Right lobe of liver (tissue), 6 donors: Measurements from ENCODE around the gene SNRPB2. TPM values are rescaled to one million over a fixed set of nuclear protein-coding genes. Genes with fewer than 3 reads are reported as not detected.

Source experiments
- ATAC-seq, 4 donors: fragments of 200-7000 bp; cut with Tn5 transposase; one replicate each; pipeline ENCODE4 v1.9.1; 2020; ENCODE audit warnings: mild to moderate bottlenecking in 4 of 4, moderate library complexity in 4 of 4
- DNase-seq, 3 donors: peaks; one replicate each; pipeline ENCODE4 v3.0.0-alpha.2; 2020
- H3K27ac ChIP-seq, 3 donors: fragments of 200-600 bp; one replicate each; pipeline ENCODE4 v1.8.0; 2022
- H3K27me3 ChIP-seq, 2 donors: fragments of 200-600 bp; one replicate each; pipeline ENCODE4 v1.8.0; 2022
- H3K36me3 ChIP-seq, 4 donors: fragments of 200-600 bp; sonication (generic) in 1 of 4; one replicate each; pipeline versions ENCODE4 v1.5.1 to v1.8.0; 2017 to 2022; ENCODE audit warnings: control low read depth in 1 of 4
- H3K4me1 ChIP-seq, 4 donors: fragments of 200-600 bp; sonication (generic) in 1 of 4; one replicate each; pipeline versions ENCODE4 v1.5.1 to v1.8.0; 2017 to 2022; ENCODE audit warnings: control low read depth in 1 of 4
- H3K4me3 ChIP-seq, 3 donors: fragments of 200-600 bp; one replicate each; pipeline ENCODE4 v1.8.0; 2022
- H3K9me3 ChIP-seq, 4 donors: fragments of 200-600 bp; sonication (generic) in 1 of 4; one replicate each; pipeline versions ENCODE4 v1.5.1 to v1.8.0; 2017 to 2022; ENCODE audit warnings: control low read depth in 1 of 4
- POLR2A ChIP-seq: fragments of 450-650 bp; IDR thresholded peaks from one replicate; pipeline ENCODE4 v1.6.1; 2017; ENCODE audit warnings: antibody characterized with exemption, mild to moderate bottlenecking
- WGBS: methylation state at CpG from one replicate; pipeline ENCODE4 v1.1.6; 2018; ENCODE audit warnings: low coverage, low lambda C conversion rate; ENCODE audit not compliant: insufficient coverage; ENCODE audit errors: missing lambda C conversion rate; 5-methylcytosine and 5-hydroxymethylcytosine counted together
- intact Hi-C, 2 donors: fragments of 100-400 bp; cut with DNase I; formaldehyde crosslinking; loops; one replicate each; pipeline versions ENCODE4 v1.11.2 to v1.14.1; 2022
- total RNA-seq, 6 experiments: library from RNA; depleted of rRNA in 2 of 6; stranded (reverse); fragments of >200 nt in 2 of 6; fragmentation: NEBNext Ultra II Directional in 3 of 6; extraction: Animal tissue kit (Norgen Biotek cat#: 25700) in 3 of 6; gene quantifications; one replicate each; pipeline versions ENCODE4 v1.1.0 to v1.2.4, GENCODE V29; 2016 to 2023
- TF ChIP-seq, protein P1 (sequence below), 4 donors: fragments of 200-600 bp in 3 of 4; fragments of 450-650 bp in 1 of 4; IDR thresholded peaks; one replicate each; pipeline versions ENCODE4 v1.5.1 to v1.8.0; 2016 to 2022; ENCODE audit warnings: antibody characterized with exemption in 4 of 4, mild to moderate bottlenecking in 2 of 4
- donor health status: DM: no; HTN: yes; CAD: no.
- donor health status: DM: no; HTN: no; CAD: no.
- donor health status: DM: no; HTN: no; CAD: no.
- donor health status: DM: no; HTN: yes; CAD: no.
- donor health status: DM: no; HTN: yes; CAD: no.

Gene SNRPB2
- total RNA-seq, 6 experiments from 2014 or later, result 10.2 to 19.3 (median 17.3) TPM

DNA sequence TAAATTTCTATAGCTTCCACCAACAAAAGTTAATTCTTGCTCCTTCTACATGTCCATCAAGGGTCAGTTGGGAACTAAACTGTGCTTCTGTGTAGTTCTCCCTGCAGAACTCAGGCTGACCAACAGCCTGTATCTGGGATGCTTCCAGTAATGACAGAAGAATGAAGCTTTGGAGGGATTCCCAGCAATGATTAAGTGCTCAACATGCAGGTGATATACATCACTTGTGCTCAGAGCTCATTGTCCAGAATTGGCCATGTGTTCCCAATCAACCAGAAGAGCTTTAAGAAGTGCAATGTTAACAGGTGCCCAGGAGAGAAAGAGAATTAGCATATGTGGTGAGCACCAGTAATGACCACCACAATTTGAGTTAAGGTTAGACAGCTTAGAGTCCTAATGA lies 37.4 kb upstream of the SNRPB2 start:
- no peaks in the 10 kb centered on the region for H3K27me3 ChIP-seq
- H3K4me3 ChIP-seq, result no peak overlapping the region
- DNase-seq (no peak), ATAC-seq (no peak)
- TF ChIP-seq POLR2A, result no peak
- TF ChIP-seq, protein P1, sequence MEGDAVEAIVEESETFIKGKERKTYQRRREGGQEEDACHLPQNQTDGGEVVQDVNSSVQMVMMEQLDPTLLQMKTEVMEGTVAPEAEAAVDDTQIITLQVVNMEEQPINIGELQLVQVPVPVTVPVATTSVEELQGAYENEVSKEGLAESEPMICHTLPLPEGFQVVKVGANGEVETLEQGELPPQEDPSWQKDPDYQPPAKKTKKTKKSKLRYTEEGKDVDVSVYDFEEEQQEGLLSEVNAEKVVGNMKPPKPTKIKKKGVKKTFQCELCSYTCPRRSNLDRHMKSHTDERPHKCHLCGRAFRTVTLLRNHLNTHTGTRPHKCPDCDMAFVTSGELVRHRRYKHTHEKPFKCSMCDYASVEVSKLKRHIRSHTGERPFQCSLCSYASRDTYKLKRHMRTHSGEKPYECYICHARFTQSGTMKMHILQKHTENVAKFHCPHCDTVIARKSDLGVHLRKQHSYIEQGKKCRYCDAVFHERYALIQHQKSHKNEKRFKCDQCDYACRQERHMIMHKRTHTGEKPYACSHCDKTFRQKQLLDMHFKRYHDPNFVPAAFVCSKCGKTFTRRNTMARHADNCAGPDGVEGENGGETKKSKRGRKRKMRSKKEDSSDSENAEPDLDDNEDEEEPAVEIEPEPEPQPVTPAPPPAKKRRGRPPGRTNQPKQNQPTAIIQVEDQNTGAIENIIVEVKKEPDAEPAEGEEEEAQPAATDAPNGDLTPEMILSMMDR (IDR thresholded peaks at IDR 0.05), result no peak
- H3K4me1 ChIP-seq, result no peaks in the 10 kb centered on the region
- H3K27ac ChIP-seq, result no peak overlapping the region
- no peaks in the 10 kb centered on the region for H3K9me3 ChIP-seq
- intact Hi-C loops, result no loop called here
- H3K36me3 ChIP-seq, result no peaks in the 10 kb centered on the region

DNA sequence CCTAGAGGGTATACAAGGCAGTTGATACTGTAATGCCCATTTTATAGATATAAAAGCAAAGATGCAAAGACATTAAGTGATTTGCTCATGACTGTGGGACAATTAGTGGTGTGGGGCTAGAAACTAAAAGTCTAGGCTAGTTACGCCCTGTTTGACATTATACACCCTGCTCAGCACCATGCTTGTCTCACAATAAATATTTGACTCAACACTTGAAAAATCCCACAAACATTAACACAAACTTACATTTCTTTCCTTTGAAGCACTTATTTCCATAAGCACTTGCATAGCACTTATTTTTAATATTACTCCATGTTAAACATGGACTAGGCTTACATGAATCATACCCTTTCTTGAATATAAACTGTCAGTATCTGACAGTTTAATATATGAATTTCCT lies 36.5 kb upstream of the SNRPB2 start:
- intact Hi-C loops, result no loop called here
- H3K27me3 ChIP-seq, result no peaks in the 10 kb centered on the region
- WGBS, result 92% methylated on average over 1 of the region's 1 CpG
- ATAC-seq, result no peak
- H3K9me3 ChIP-seq, result no peaks in the 10 kb centered on the region
- H3K27ac ChIP-seq, result no peak overlapping the region
- H3K36me3 ChIP-seq, result no peaks in the 10 kb centered on the region
- no peak for DNase-seq
- no peaks in the 10 kb centered on the region for H3K4me1 ChIP-seq
- no peak overlapping the region for H3K4me3 ChIP-seq
- TF ChIP-seq POLR2A, result no peak
- TF ChIP-seq, protein P1 (IDR thresholded peaks at IDR 0.05), result no peak

DNA sequence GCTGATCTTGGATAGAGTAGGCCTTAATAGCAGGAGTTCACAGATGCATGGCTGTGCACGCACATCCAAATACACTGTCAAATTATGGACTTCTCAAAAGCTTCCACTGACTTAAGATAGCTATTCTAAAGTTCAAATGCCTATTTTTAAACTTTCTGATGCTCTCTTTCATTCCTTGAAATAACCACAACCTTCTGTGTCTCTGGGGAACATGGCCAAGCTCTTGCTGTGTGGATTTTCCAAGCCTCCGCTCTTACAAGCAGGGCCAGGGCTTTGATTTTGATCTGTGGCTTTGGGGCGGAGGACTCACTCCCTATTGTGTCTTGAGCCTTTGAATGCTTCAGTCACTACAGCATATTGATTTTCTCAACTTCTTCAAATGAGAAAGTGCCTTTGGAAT lies 35.7 kb upstream of the SNRPB2 start:
- no peak overlapping the region for H3K27ac ChIP-seq
- DNase-seq, result no peak
- H3K4me3 ChIP-seq, result no peak overlapping the region
- no peaks in the 10 kb centered on the region for H3K4me1 ChIP-seq
- ATAC-seq, result no peak
- no peaks in the 10 kb centered on the region for H3K27me3 ChIP-seq
- 72% methylated on average over 3 of the region's 3 CpGs for WGBS
- H3K36me3 ChIP-seq, result no peaks in the 10 kb centered on the region
- TF ChIP-seq, protein P1 (IDR thresholded peaks at IDR 0.05), result no peak
- no peak for TF ChIP-seq POLR2A
- intact Hi-C loops, result no loop called here
- no peaks in the 10 kb centered on the region for H3K9me3 ChIP-seq

DNA sequence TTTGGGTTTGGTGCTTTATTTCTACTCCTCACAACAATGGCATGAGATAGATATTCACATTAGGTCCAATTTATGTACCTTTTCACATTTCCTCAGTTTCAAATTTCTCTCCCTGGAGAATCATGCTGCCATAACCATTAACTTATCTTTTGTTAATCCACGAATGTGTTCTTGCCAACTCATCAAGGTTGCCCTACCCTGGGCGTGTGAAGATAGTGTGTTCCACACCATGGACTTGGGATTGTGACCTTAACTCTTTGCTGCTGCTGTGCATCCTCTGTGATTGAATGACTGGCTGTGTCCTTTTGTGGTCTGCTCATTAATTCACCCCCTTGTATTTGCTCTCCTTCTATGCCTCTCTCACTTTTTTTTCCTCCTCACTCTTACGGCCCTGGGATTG lies 34.2 kb upstream of the SNRPB2 start:
- H3K36me3 ChIP-seq, result no peaks in the 10 kb centered on the region
- intact Hi-C loops, result no loop called here
- no peak for ATAC-seq
- no peaks in the 10 kb centered on the region for H3K9me3 ChIP-seq
- no peak overlapping the region for H3K4me3 ChIP-seq
- no peaks in the 10 kb centered on the region for H3K27me3 ChIP-seq
- no peaks in the 10 kb centered on the region for H3K4me1 ChIP-seq
- 28% methylated on average over 3 of the region's 3 CpGs for WGBS
- H3K27ac ChIP-seq, result no peak overlapping the region
- no peak for TF ChIP-seq POLR2A
- TF ChIP-seq, protein P1 (IDR thresholded peaks at IDR 0.05), result no peak
- no peak for DNase-seq

DNA sequence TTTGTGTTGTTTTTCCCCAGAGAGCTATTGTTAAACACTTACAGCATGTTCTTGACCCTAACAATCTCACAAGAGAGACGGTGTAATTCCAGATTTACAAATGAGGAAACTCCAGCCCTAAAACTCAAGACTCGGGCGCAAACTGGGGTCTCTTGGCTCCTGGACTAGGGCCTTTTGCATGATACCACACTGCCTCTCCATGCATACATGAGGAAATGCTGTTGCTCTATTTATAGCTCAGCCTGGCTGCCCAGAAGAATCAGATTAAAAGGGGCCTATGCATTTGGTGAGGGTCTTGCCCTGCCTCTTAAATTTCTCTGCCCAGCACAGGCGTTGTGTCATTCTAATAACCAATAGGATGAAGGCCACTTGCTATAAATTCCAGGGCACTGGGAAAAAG lies 30.5 kb upstream of the SNRPB2 start:
- H3K4me3 ChIP-seq, result no peak overlapping the region
- H3K27me3 ChIP-seq, result no peaks in the 10 kb centered on the region
- no peaks in the 10 kb centered on the region for H3K4me1 ChIP-seq
- intact Hi-C loops, result no loop called here
- ATAC-seq (no peak), DNase-seq (no peak)
- no peak for TF ChIP-seq POLR2A
- TF ChIP-seq, protein P1 (IDR thresholded peaks at IDR 0.05), result no peak
- no peaks in the 10 kb centered on the region for H3K9me3 ChIP-seq
- H3K36me3 ChIP-seq, result no peaks in the 10 kb centered on the region
- H3K27ac ChIP-seq, result no peak overlapping the region
- 38% methylated on average over 4 of the region's 4 CpGs for WGBS
